Neural cell (in vitro differentiated cells): ENCODE results near the gene MED23. TPM values are rescaled to one million over a fixed set of nuclear protein-coding genes. Genes with fewer than 3 reads are reported as not detected.

Experiments
- H2AFZ ChIP-seq: fragments of 200-600, 300-800 bp; sonication (generic), shearing (Covaris generic); 2 replicates; pipeline ENCODE4 v1.6.0; 2014; ENCODE audit warnings: low read depth, mild to moderate bottlenecking, antibody characterized with exemption, low read length, moderate library complexity
- H3F3A ChIP-seq: fragments of 200-600 bp; shearing (Covaris generic); 2 replicates; pipeline ENCODE4 v1.6.1; 2016; ENCODE audit warnings: mild to moderate bottlenecking, moderate library complexity, mixed read lengths, antibody characterized with exemption, low read length; ENCODE audit not compliant: insufficient read depth, poor library complexity, severe bottlenecking
- H3K27ac ChIP-seq: fragments of 200-600, 300-800 bp; sonication (generic), shearing (Covaris generic); 2 replicates; pipeline ENCODE4 v1.5.1; 2014; ENCODE audit warnings: mild to moderate bottlenecking, low read length, moderate library complexity
- H3K27me3 ChIP-seq: fragments of 300-800, 200-600 bp; sonication (generic), shearing (Covaris generic); 2 replicates; pipeline ENCODE4 v1.6.0; 2014; ENCODE audit warnings: mild to moderate bottlenecking, low read depth, low read length, moderate library complexity; ENCODE audit not compliant: insufficient read depth
- H3K36me3 ChIP-seq: fragments of 300-800, 200-600 bp; sonication (generic), shearing (Covaris generic); 2 replicates; pipeline ENCODE4 v1.5.1; 2014; ENCODE audit warnings: mild to moderate bottlenecking, antibody characterized with exemption, low read length, moderate library complexity; ENCODE audit not compliant: insufficient read depth
- H3K4me2 ChIP-seq: fragments of 300-800, 200-600 bp; sonication (generic), shearing (Covaris generic); 2 replicates; pipeline ENCODE4 v1.6.0; 2014; ENCODE audit warnings: mild to moderate bottlenecking, low read length
- H3K4me3 ChIP-seq: fragments of 300-800, 200-600 bp; sonication (generic), shearing (Covaris generic); 2 replicates; pipeline ENCODE4 v1.5.1; 2014; ENCODE audit warnings: mild to moderate bottlenecking, low read length, moderate library complexity
- H3K79me2 ChIP-seq: fragments of 200-600 bp; shearing (Covaris generic); replicated peaks from 2 replicates; pipeline ENCODE4 v1.6.0; 2014; ENCODE audit warnings: mild to moderate bottlenecking, low read length, moderate library complexity; ENCODE audit not compliant: insufficient read depth
- H3K9ac ChIP-seq: fragments of 300-800, 200-600 bp; sonication (generic), shearing (Covaris generic); 2 replicates; pipeline ENCODE4 v1.6.1; 2016; ENCODE audit warnings: mild to moderate bottlenecking, low read length, mixed read lengths
- H3K9me2 ChIP-seq: fragments of 200-600 bp; shearing (Covaris generic); 2 replicates; pipeline ENCODE4 v1.6.1; 2016; ENCODE audit warnings: mild to moderate bottlenecking, low read length, mixed read lengths; ENCODE audit not compliant: insufficient read depth
- H3K9me3 ChIP-seq: fragments of 200-600, 300-800 bp; sonication (generic), shearing (Covaris generic); 2 replicates; pipeline ENCODE4 v1.6.1; 2016; ENCODE audit warnings: mild to moderate bottlenecking, mixed run types, low read length, moderate library complexity, mixed read lengths
- H4K20me1 ChIP-seq: fragments of 200-600 bp; shearing (Covaris generic); 2 replicates; pipeline ENCODE4 v1.6.1; 2016; ENCODE audit warnings: mild to moderate bottlenecking, mixed run types; ENCODE audit not compliant: insufficient read depth
- CTCF ChIP-seq: fragments of 450-650 bp; IDR thresholded peaks from 2 replicates; pipeline ENCODE4 v1.5.1; 2014; ENCODE audit warnings: antibody characterized with exemption, mild to moderate bottlenecking, moderate library complexity; ENCODE audit not compliant: poor library complexity, severe bottlenecking
- EP300 ChIP-seq: fragments of 450-650 bp; conservative IDR thresholded peaks from 2 replicates; pipeline ENCODE4 v1.6.1; 2014; ENCODE audit warnings: antibody characterized with exemption, mild to moderate bottlenecking, moderate library complexity; ENCODE audit not compliant: poor library complexity, severe bottlenecking
- EZH2 ChIP-seq: fragments of 200-600, 300-800 bp; shearing (Covaris generic), sonication (generic); IDR thresholded peaks from 2 replicates; pipeline ENCODE4 v1.6.1; 2014; ENCODE audit warnings: antibody characterized with exemption, low read length, borderline replicate concordance, mild to moderate bottlenecking; ENCODE audit not compliant: insufficient read depth, poor library complexity, severe bottlenecking
- MXI1 ChIP-seq: fragments of 450-650 bp; conservative IDR thresholded peaks from 2 replicates; pipeline ENCODE4 v1.6.1; 2014; ENCODE audit warnings: antibody characterized with exemption, mild to moderate bottlenecking; ENCODE audit not compliant: poor library complexity, severe bottlenecking
- POLR2AphosphoS5 ChIP-seq: IDR thresholded peaks from 2 replicates; pipeline ENCODE4 v1.6.1; 2012
- RAD21 ChIP-seq: fragments of 450-650 bp; conservative IDR thresholded peaks from 2 replicates; pipeline ENCODE4 v1.6.1; 2014; ENCODE audit warnings: antibody characterized with exemption, mild to moderate bottlenecking, moderate library complexity
- REST ChIP-seq: IDR thresholded peaks from 2 replicates; pipeline ENCODE4 v1.6.1; 2012; ENCODE audit warnings: borderline replicate concordance
- SMC3 ChIP-seq: fragments of 450-650 bp; conservative IDR thresholded peaks from 2 replicates; pipeline ENCODE4 v1.6.1; 2014; ENCODE audit warnings: antibody characterized with exemption, mild to moderate bottlenecking, moderate library complexity; ENCODE audit not compliant: poor library complexity
- TAF1 ChIP-seq: IDR thresholded peaks from 2 replicates; pipeline ENCODE4 v1.6.1; 2012; ENCODE audit warnings: low read depth
- polyA plus RNA-seq: library from polyadenylated mRNA; depleted of rRNA; stranded (reverse); fragments of >200 nt; gene quantifications from 2 replicates; pipeline ENCODE4 v1.2.3, GENCODE V29; 2014

Gene MED23
- polyA plus RNA-seq, 1 donor from 2014 or later: 104 TPM

DNA sequence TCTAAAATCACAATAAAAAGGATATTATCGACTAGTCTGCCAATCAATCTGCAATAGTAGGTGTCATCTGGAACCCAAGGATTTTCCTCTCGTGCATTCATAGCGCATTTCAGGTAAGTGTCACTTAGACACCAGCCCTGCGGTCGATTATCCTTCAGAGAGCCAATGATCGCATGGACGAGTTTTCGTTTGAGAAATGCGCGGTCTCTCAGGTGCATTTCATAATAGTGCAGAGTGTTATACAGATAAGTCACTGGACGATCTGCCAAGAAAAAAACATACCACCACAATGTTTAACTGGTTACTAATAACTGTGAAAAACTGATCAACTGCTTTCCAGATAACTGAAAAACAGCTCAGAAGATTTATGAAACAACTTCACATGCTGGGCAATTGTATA, 34.0 kb downstream of the MED23 start:
- Histone ChIP-seq H3K36me3 (peaks cover 22% of the 10 kb centered on the region), H3K27me3 (no peaks in the 10 kb centered on the region), H4K20me1 (no peaks in the 10 kb centered on the region), H3F3A (no peaks in the 10 kb centered on the region), H3K9me3 (no peaks in the 10 kb centered on the region), H3K79me2 (no peaks in the 10 kb centered on the region), H3K9ac (no peak overlapping the region), H3K4me2 (no peak overlapping the region), H3K27ac (no peak overlapping the region), H2AFZ (no peak overlapping the region), H3K9me2 (no peaks in the 10 kb centered on the region), H3K4me3 (no peak overlapping the region)
- no peak for TF ChIP-seq CTCF
- no peak for TF ChIP-seq REST
- no peak for TF ChIP-seq POLR2AphosphoS5
- TF ChIP-seq MXI1: no peak
- TF ChIP-seq TAF1: no peak
- TF ChIP-seq SMC3: no peak
- no peak for TF ChIP-seq EZH2
- TF ChIP-seq EP300: no peak
- TF ChIP-seq RAD21: no peak

- H3K27ac ChIP-seq: no peak overlapping the region
- H3K9me3 ChIP-seq: no peaks in the 10 kb centered on the region
- no peak overlapping the region for H3K4me2 ChIP-seq
- H3K79me2 ChIP-seq: no peaks in the 10 kb centered on the region
- peaks cover 17% of the 10 kb centered on the region for H3K36me3 ChIP-seq
- H3K27me3 ChIP-seq: no peaks in the 10 kb centered on the region
- H3K9me2 ChIP-seq: no peaks in the 10 kb centered on the region
- no peak for TF ChIP-seq CTCF
- TF ChIP-seq EP300: no peak
- no peak for TF ChIP-seq TAF1
- TF ChIP-seq MXI1: no peak
- no peak for TF ChIP-seq RAD21
- no peak for TF ChIP-seq REST
- no peak for TF ChIP-seq SMC3
- TF ChIP-seq EZH2: no peak
- no peak for TF ChIP-seq POLR2AphosphoS5
- H3K9ac ChIP-seq: no peak overlapping the region
- H3K4me3 ChIP-seq: no peak overlapping the region
- no peak overlapping the region for H2AFZ ChIP-seq
- no peaks in the 10 kb centered on the region for H3F3A ChIP-seq
- H4K20me1 ChIP-seq: no peaks in the 10 kb centered on the region
Measured at GRCh38 chr6:131592935-131593334, 35.1 kb downstream of the MED23 start.
